Measurements from ENCODE around the gene FAM177B.

FAM177B gene

GRCh38 chr1:222794656-222795474 is 57.9 kb downstream of the FAM177B start:
- no peaks in the 10 kb centered on the region for H3K4me1 ChIP-seq (ENCODE audit: insufficient read depth, low read length, severe bottlenecking)
- H4K20me1 ChIP-seq (ENCODE audit: insufficient read depth, low read length), result no peaks in the 10 kb centered on the region
- no peaks in the 10 kb centered on the region for H3K27me3 ChIP-seq (ENCODE audit: insufficient read depth, low read length)
- 0 out of 2 replicates have a peak, but pooled peaks cover 3% of the 10 kb centered on the region for H3K9me3 ChIP-seq (ENCODE audit: low read length)
- H3K27ac ChIP-seq (ENCODE audit: low read depth, low read length, poor library complexity, severe bottlenecking), result no peak overlapping the region
- no peak overlapping the region for H3K9ac ChIP-seq (ENCODE audit: low read length)
- H3K4me2 ChIP-seq (ENCODE audit: low read length), result no peak overlapping the region
- TF ChIP-seq CTCF (IDR thresholded peaks at IDR 0.05; ENCODE audit: low read length) (no peak), EZH2 (IDR thresholded peaks at IDR 0.05; ENCODE audit: borderline replicate concordance, low read length) (no peak)
- no peaks in the 10 kb centered on the region for H3F3A ChIP-seq (ENCODE audit: insufficient read depth, low read length)
- no peak overlapping the region for H2AFZ ChIP-seq (ENCODE audit: low read length)
- no peak overlapping the region for H3K4me3 ChIP-seq (ENCODE audit: low read depth, low read length, poor library complexity, severe bottlenecking)
- H3K79me2 ChIP-seq (ENCODE audit: insufficient read depth, low read length), result no peaks in the 10 kb centered on the region
- H3K36me3 ChIP-seq (ENCODE audit: insufficient read depth, low read length), result no peaks in the 10 kb centered on the region
- no peaks in the 10 kb centered on the region for H3K9me2 ChIP-seq (ENCODE audit: low read depth, low read length)

- H2AFZ ChIP-seq (ENCODE audit: low read length), result no peak overlapping the region
Observed at GRCh38 chr1:222798116-222798515, 61.1 kb downstream of the FAM177B start.

GRCh38 chr1:222798975-222799374 is 62.0 kb downstream of the FAM177B start:
- no peak overlapping the region for H3K9ac ChIP-seq (ENCODE audit: low read length)
- H3K4me2 ChIP-seq (ENCODE audit: low read length), result no peak overlapping the region
- no peak overlapping the region for H3K4me3 ChIP-seq (ENCODE audit: low read depth, low read length, poor library complexity, severe bottlenecking)
- no peaks in the 10 kb centered on the region for H3K36me3 ChIP-seq (ENCODE audit: insufficient read depth, low read length)
- TF ChIP-seq EZH2 (IDR thresholded peaks at IDR 0.05; ENCODE audit: borderline replicate concordance, low read length) (no peak), CTCF (IDR thresholded peaks at IDR 0.05; ENCODE audit: low read length) (no peak)
- no peak overlapping the region for H2AFZ ChIP-seq (ENCODE audit: low read length)
- no peaks in the 10 kb centered on the region for H3K4me1 ChIP-seq (ENCODE audit: insufficient read depth, low read length, severe bottlenecking)
- H3K9me2 ChIP-seq (ENCODE audit: low read depth, low read length), result no peaks in the 10 kb centered on the region
- no peaks in the 10 kb centered on the region for H3K9me3 ChIP-seq (ENCODE audit: low read length)
- no peak overlapping the region for H3K27ac ChIP-seq (ENCODE audit: low read depth, low read length, poor library complexity, severe bottlenecking)
- H3K79me2 ChIP-seq (ENCODE audit: insufficient read depth, low read length), result no peaks in the 10 kb centered on the region
- H3K27me3 ChIP-seq (ENCODE audit: insufficient read depth, low read length), result 0 out of 2 replicates have a peak, but pooled peaks cover 6% of the 10 kb centered on the region
- H4K20me1 ChIP-seq (ENCODE audit: insufficient read depth, low read length), result no peaks in the 10 kb centered on the region
- H3F3A ChIP-seq (ENCODE audit: insufficient read depth, low read length), result no peaks in the 10 kb centered on the region

More at GRCh38 chr1:222798116-222798515, 61.1 kb downstream of the FAM177B start:
- Histone ChIP-seq H3K9me2 (ENCODE audit: low read depth, low read length) (no peaks in the 10 kb centered on the region), H3K79me2 (ENCODE audit: insufficient read depth, low read length) (no peaks in the 10 kb centered on the region), H3K27me3 (ENCODE audit: insufficient read depth, low read length) (0 out of 2 replicates have a peak, but pooled peaks cover 6% of the 10 kb centered on the region), H3K4me1 (ENCODE audit: insufficient read depth, low read length, severe bottlenecking) (no peaks in the 10 kb centered on the region), H3K9ac (ENCODE audit: low read length) (no peak overlapping the region), H3K36me3 (ENCODE audit: insufficient read depth, low read length) (no peaks in the 10 kb centered on the region), H4K20me1 (ENCODE audit: insufficient read depth, low read length) (no peaks in the 10 kb centered on the region), H3K9me3 (ENCODE audit: low read length) (no peaks in the 10 kb centered on the region), H3F3A (ENCODE audit: insufficient read depth, low read length) (no peaks in the 10 kb centered on the region), H3K4me3 (ENCODE audit: low read depth, low read length, poor library complexity, severe bottlenecking) (no peak overlapping the region), H3K27ac (ENCODE audit: low read depth, low read length, poor library complexity, severe bottlenecking) (no peak overlapping the region), H3K4me2 (ENCODE audit: low read length) (no peak overlapping the region)
- TF ChIP-seq EZH2 (IDR thresholded peaks at IDR 0.05; ENCODE audit: borderline replicate concordance, low read length) (no peak), CTCF (IDR thresholded peaks at IDR 0.05; ENCODE audit: low read length) (no peak)

All from OCI-LY1 (cell line).